ENCODE measurements around the gene CLK2.

DNA sequence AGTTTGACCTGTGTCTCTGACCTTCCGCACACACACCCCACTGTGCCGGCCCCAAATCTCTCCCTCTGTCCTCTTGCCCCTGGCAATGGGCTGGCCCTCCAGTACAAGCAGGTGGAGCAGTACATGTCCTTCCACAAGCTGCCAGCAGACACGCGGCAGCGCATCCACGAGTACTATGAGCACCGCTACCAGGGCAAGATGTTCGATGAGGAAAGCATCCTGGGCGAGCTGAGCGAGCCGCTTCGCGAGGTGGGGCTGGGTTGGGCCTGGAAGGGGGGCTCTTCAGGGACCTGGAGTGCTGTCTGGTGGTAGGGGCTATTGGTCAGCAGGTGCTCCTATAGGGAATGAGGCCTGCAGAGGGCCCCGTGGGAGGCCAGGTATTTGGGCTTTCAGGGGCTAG is 11.8 kb upstream of the CLK2 start:
- no peak for TF ChIP-seq EZH2 (IDR thresholded peaks at IDR 0.05; ENCODE audit: low read length, missing control alignments)
- TF ChIP-seq, protein P1, sequence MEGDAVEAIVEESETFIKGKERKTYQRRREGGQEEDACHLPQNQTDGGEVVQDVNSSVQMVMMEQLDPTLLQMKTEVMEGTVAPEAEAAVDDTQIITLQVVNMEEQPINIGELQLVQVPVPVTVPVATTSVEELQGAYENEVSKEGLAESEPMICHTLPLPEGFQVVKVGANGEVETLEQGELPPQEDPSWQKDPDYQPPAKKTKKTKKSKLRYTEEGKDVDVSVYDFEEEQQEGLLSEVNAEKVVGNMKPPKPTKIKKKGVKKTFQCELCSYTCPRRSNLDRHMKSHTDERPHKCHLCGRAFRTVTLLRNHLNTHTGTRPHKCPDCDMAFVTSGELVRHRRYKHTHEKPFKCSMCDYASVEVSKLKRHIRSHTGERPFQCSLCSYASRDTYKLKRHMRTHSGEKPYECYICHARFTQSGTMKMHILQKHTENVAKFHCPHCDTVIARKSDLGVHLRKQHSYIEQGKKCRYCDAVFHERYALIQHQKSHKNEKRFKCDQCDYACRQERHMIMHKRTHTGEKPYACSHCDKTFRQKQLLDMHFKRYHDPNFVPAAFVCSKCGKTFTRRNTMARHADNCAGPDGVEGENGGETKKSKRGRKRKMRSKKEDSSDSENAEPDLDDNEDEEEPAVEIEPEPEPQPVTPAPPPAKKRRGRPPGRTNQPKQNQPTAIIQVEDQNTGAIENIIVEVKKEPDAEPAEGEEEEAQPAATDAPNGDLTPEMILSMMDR (conservative IDR thresholded peaks at IDR 0.05 in 1 of 2, IDR thresholded peaks at IDR 0.05 in 1 of 2; ENCODE audit: low read depth in 1 of 2, low read length in 2 of 2), result no peak

Measured in fibroblast of lung (primary cell).